Spleen (tissue), 11 donors: ENCODE results near the gene CATSPERD. TPM values are rescaled to one million over a fixed set of nuclear protein-coding genes. Genes with fewer than 3 reads are reported as not detected.
A peak's percentile ranks its signal among the peaks of the same experiment; 100 is the strongest.
"Not testable (repeated sequence)": the region's sequence is repeated elsewhere in the genome, so short reads cannot be mapped to it uniquely, and the experiment has no call there.

Experiments
- DNase-seq: peaks from one replicate; pipeline ENCODE4 v3.0.0-alpha.2; 2020
- H3K27ac ChIP-seq, 8 donors: fragments of 200-600 bp; sonication (generic) in 7 of 8; 1 replicate in 4 of 8; 2 replicates in 4 of 8; pipeline versions ENCODE4 v1.5.0 to v1.8.0; 2016 to 2021; ENCODE audit warnings: inconsistent platforms in 4 of 8, mild to moderate bottlenecking in 4 of 8, moderate library complexity in 1 of 8
- H3K27me3 ChIP-seq, 7 donors: fragments of 200-600 bp; sonication (generic) in 6 of 7; replicated peaks in 1 of 7; 1 replicate in 4 of 7; 2 replicates in 3 of 7; pipeline versions ENCODE4 v1.5.0 to v1.8.0; 2016 to 2021; ENCODE audit warnings: inconsistent platforms in 3 of 7, mild to moderate bottlenecking in 1 of 7
- H3K36me3 ChIP-seq, 6 donors: fragments of 200-600 bp; sonication (generic) in 5 of 6; 1 replicate in 4 of 6; 2 replicates in 2 of 6; pipeline versions ENCODE4 v1.5.0 to v1.8.0; 2016 to 2021; ENCODE audit warnings: inconsistent platforms in 2 of 6
- H3K4me1 ChIP-seq, 6 donors: fragments of 200-600 bp; sonication (generic) in 5 of 6; 1 replicate in 3 of 6; 2 replicates in 3 of 6; pipeline versions ENCODE4 v1.5.0 to v1.8.0; 2016 to 2021; ENCODE audit warnings: inconsistent platforms in 3 of 6
- H3K4me3 ChIP-seq, 8 donors: fragments of 200-600 bp; sonication (generic) in 7 of 8; 1 replicate in 4 of 8; 2 replicates in 4 of 8; pipeline versions ENCODE4 v1.5.0 to v1.8.0; 2016 to 2021; ENCODE audit warnings: inconsistent platforms in 4 of 8, mild to moderate bottlenecking in 4 of 8, moderate library complexity in 2 of 8
- H3K9me3 ChIP-seq, 8 donors: fragments of 200-600 bp; sonication (generic) in 7 of 8; 1 replicate in 4 of 8; 2 replicates in 4 of 8; pipeline versions ENCODE4 v1.5.0 to v1.8.0; 2016 to 2021; ENCODE audit warnings: inconsistent platforms in 4 of 8
- CTCF ChIP-seq, 11 experiments: fragments of 200-600 bp in 7 of 11; fragments of 450-650 bp in 4 of 11; sonication (generic) in 4 of 11; IDR thresholded peaks in 8 of 11; conservative IDR thresholded peaks in 3 of 11; 1 replicate in 7 of 11; 2 replicates in 4 of 11; pipeline versions ENCODE4 v1.4.0 to v1.8.0; 2016 to 2021; ENCODE audit warnings: antibody characterized with exemption in 11 of 11, inconsistent platforms in 4 of 11, mild to moderate bottlenecking in 1 of 11
- POLR2A ChIP-seq, 3 donors: fragments of 450-650 bp; IDR thresholded peaks; one replicate each; pipeline ENCODE4 v1.5.1; 2017; ENCODE audit warnings: antibody characterized with exemption in 3 of 3, mild to moderate bottlenecking in 1 of 3
- POLR2AphosphoS5 ChIP-seq, 3 donors: sonication (generic); formaldehyde crosslinking; IDR thresholded peaks; one replicate each; pipeline ENCODE4 v1.5.1; 2017; ENCODE audit warnings: antibody characterized with exemption in 3 of 3
- WGBS, 5 donors: extraction: QIAGEN DNeasy Blood & Tissue Kit in 3 of 5; methylation state at CpG; one replicate each; pipeline versions ENCODE4 v1.1.5 to v1.1.7; 2013 to 2018; 5-methylcytosine and 5-hydroxymethylcytosine counted together
- intact Hi-C: fragments of 100-400 bp; cut with DNase I; formaldehyde crosslinking; loops from one replicate; pipeline ENCODE4 v1.15.0; 2023; ENCODE audit warnings: low total_unique reads
- polyA plus RNA-seq, 3 donors: library from polyadenylated mRNA; stranded (reverse); fragments of 200-250 nt; gene quantifications; one replicate each; pipeline ENCODE4 v1.2.1, GENCODE V29; 2013
- total RNA-seq, 7 donors: library from RNA; depleted of rRNA in 3 of 7; stranded (reverse); fragments of >200 nt in 3 of 7; fragmentation: NEBNext Ultra II Directional in 4 of 7; extraction: Animal tissue kit (Norgen Biotek cat#: 25700) in 4 of 7; gene quantifications; one replicate each; pipeline versions ENCODE4 v1.1.0 to v1.2.1, GENCODE V29; 2016 to 2021
- donor health status: healthy with polysubstance abuse.
- donor health status: DM: no; HTN: no; CAD: no; lungs with moderate emphysema.
- donor health status: DM: no; HTN: no; CAD: no.
- donor health status: Bipolar disorder and iron deficiency.
- donor health status: healthy.
- donor health status: DM: no; HTN: no; CAD: no.
- donor health status: DM: yes; HTN: yes; CAD: no.

The CATSPERD gene
- total and polyA plus RNA-seq, 10 donors = not detected

GRCh38 chr19:5698635-5699422, 21.6 kb upstream of the CATSPERD start:
- Histone ChIP-seq H3K4me3 (no peak overlapping the region), H3K27ac (no peak overlapping the region), H3K36me3 (peaks cover 7 to 96% (median 76%) of the 10 kb centered on the region in 6 donors), H3K4me1 (peaks cover 0 to 11% (median 1%) of the 10 kb centered on the region in 6 donors), H3K9me3 (no peaks in the 10 kb centered on the region), H3K27me3 (no peaks in the 10 kb centered on the region)
- intact Hi-C loops = no loop called here
- WGBS, 5 donors = 82 to 93% (median 89%) methylated on average over 18 to 38 of the region's 38 CpGs
- no peak for DNase-seq
- TF ChIP-seq POLR2A (IDR thresholded peaks at IDR 0.05) (no peak), POLR2AphosphoS5 (IDR thresholded peaks at IDR 0.05) (peak; percentile 29 to 64 (median 48))

GRCh38 chr19:5700455-5701092, 19.9 kb upstream of the CATSPERD start:
- intact Hi-C loops = no loop called here
- Histone ChIP-seq H3K36me3 (peaks cover 4 to 96% (median 77%) of the 10 kb centered on the region in 6 donors), H3K4me1 (peaks cover 0 to 3% (median 0%) of the 10 kb centered on the region in 6 donors), H3K27me3 (no peaks in the 10 kb centered on the region), H3K9me3 (no peaks in the 10 kb centered on the region), H3K4me3 (no peak overlapping the region), H3K27ac (no peak overlapping the region)
- WGBS, 5 donors = 93 to 95% (median 94%) methylated on average over 17 to 22 of the region's 22 CpGs
- no peak for DNase-seq
- TF ChIP-seq POLR2A (IDR thresholded peaks at IDR 0.05) (no peak), CTCF (IDR thresholded peaks at IDR 0.05 in 8 of 11, conservative IDR thresholded peaks at IDR 0.05 in 3 of 11) (no peak), POLR2AphosphoS5 (IDR thresholded peaks at IDR 0.05) (peak in 2 of 3 donors; percentile 36 to 39)

GRCh38 chr19:5702053-5702410, 18.4 kb upstream of the CATSPERD start:
- H3K36me3 ChIP-seq = peaks cover 3 to 96% (median 77%) of the 10 kb centered on the region in 6 donors
- DNase-seq, H3K27me3 ChIP-seq, H3K4me1 ChIP-seq, H3K9me3 ChIP-seq, H3K27ac ChIP-seq, intact Hi-C loops, H3K4me3 ChIP-seq: not testable (repeated sequence)
- 87 to 95% (median 93%) methylated on average over 4 to 22 of the region's 28 CpGs for WGBS, 5 donors

GRCh38 chr19:5703819-5704818, 16.3 kb upstream of the CATSPERD start:
- Histone ChIP-seq H3K27ac (no peak overlapping the region), H3K27me3 (no peaks in the 10 kb centered on the region), H3K9me3 (no peaks in the 10 kb centered on the region), H3K4me1 (no peaks in the 10 kb centered on the region), H3K4me3 (no peak overlapping the region), H3K36me3 (peaks cover 3 to 96% (median 82%) of the 10 kb centered on the region in 6 donors)
- intact Hi-C loops = no loop called here
- TF ChIP-seq POLR2A (IDR thresholded peaks at IDR 0.05) (no peak), POLR2AphosphoS5 (IDR thresholded peaks at IDR 0.05) (peak in 2 of 3 donors; percentile 9 to 28)
- WGBS, 5 donors = 94 to 96% (median 95%) methylated on average over 32 to 40 of the region's 40 CpGs
- no peak for DNase-seq

- no peak for DNase-seq
- H3K27me3 ChIP-seq = no peaks in the 10 kb centered on the region
- peaks cover 3 to 96% (median 82%) of the 10 kb centered on the region in 6 donors for H3K36me3 ChIP-seq
- H3K4me1 ChIP-seq = no peaks in the 10 kb centered on the region
- no peak overlapping the region for H3K4me3 ChIP-seq
- no peaks in the 10 kb centered on the region for H3K9me3 ChIP-seq
- intact Hi-C loops = no loop called here
- 88 to 95% (median 90%) methylated on average over 16 of the region's 16 CpGs for WGBS, 5 donors
- no peak overlapping the region for H3K27ac ChIP-seq
- TF ChIP-seq POLR2A (IDR thresholded peaks at IDR 0.05) (no peak), POLR2AphosphoS5 (IDR thresholded peaks at IDR 0.05) (peak in 2 of 3 donors; percentile 22 to 53)
Observed at GRCh38 chr19:5705552-5705951, 14.9 kb upstream of the CATSPERD start.
